H9 (cell line): Measurements from ENCODE around the gene KIAA1671. TPM values are rescaled to one million over a fixed set of nuclear protein-coding genes. Genes with fewer than 3 reads are reported as not detected.

Source experiments
- DNase-seq: peaks from one replicate; pipeline ENCODE4 v3.0.0-alpha.2; 2017
- H2AFZ ChIP-seq: one replicate; pipeline ENCODE4 v1.6.1; 2013; ENCODE audit warnings: mild to moderate bottlenecking, low read length, control low read depth, moderate library complexity
- H2AK5ac ChIP-seq: 2 replicates; pipeline ENCODE4 v1.6.1; 2013; ENCODE audit warnings: low read length, control low read depth, mixed read lengths; ENCODE audit not compliant: insufficient read length
- H2BK120ac ChIP-seq: one replicate; pipeline ENCODE4 v1.6.1; 2013; ENCODE audit warnings: low read depth, mild to moderate bottlenecking, low read length, control low read depth, inconsistent platforms; ENCODE audit not compliant: poor library complexity, severe bottlenecking
- H2BK12ac ChIP-seq: 2 replicates; pipeline ENCODE4 v1.6.1; 2013; ENCODE audit warnings: low read length, control low read depth, mixed read lengths, low read depth; ENCODE audit not compliant: insufficient read length
- H2BK15ac ChIP-seq: 2 replicates; pipeline ENCODE4 v1.6.1; 2013; ENCODE audit warnings: low read depth, low read length, control low read depth
- H2BK20ac ChIP-seq: one replicate; pipeline ENCODE4 v1.6.1; 2013; ENCODE audit warnings: low read depth, mild to moderate bottlenecking, low read length, control low read depth, inconsistent platforms; ENCODE audit not compliant: poor library complexity, severe bottlenecking
- H2BK5ac ChIP-seq: 2 replicates; pipeline ENCODE4 v1.6.1; 2013; ENCODE audit warnings: low read length, control low read depth, mixed read lengths; ENCODE audit not compliant: insufficient read length
- H3K14ac ChIP-seq: 2 replicates; pipeline ENCODE4 v1.6.1; 2013; ENCODE audit warnings: low read length, control low read depth; ENCODE audit not compliant: insufficient read depth
- H3K18ac ChIP-seq: 2 replicates; pipeline ENCODE4 v1.6.1; 2013; ENCODE audit warnings: low read depth, mild to moderate bottlenecking, mixed read lengths, low read length, control low read depth; ENCODE audit not compliant: insufficient read length
- H3K23ac ChIP-seq: 2 replicates; pipeline ENCODE4 v1.6.1; 2013; ENCODE audit warnings: low read length, control low read depth, mixed read lengths, low read depth; ENCODE audit not compliant: insufficient read length
- H3K23me2 ChIP-seq: 2 replicates; pipeline ENCODE4 v1.6.1; 2013; ENCODE audit warnings: low read depth, mild to moderate bottlenecking, mixed read lengths, low read length, control low read depth; ENCODE audit not compliant: insufficient read length, poor library complexity, severe bottlenecking
- H3K27ac ChIP-seq: 2 replicates; pipeline ENCODE4 v1.5.1; 2013; ENCODE audit warnings: low read length, control low read depth, mixed read lengths, low read depth; ENCODE audit not compliant: insufficient read length
- H3K27me3 ChIP-seq: 2 replicates; pipeline ENCODE4 v1.6.1; 2013; ENCODE audit warnings: low read length, control low read depth, inconsistent platforms; ENCODE audit not compliant: insufficient read depth
- H3K4ac ChIP-seq: 2 replicates; pipeline ENCODE4 v1.6.1; 2013; ENCODE audit warnings: low read depth, mild to moderate bottlenecking, control low read depth, inconsistent platforms, low read length, moderate library complexity
- H3K4me1 ChIP-seq: 2 replicates; pipeline ENCODE4 v1.6.1; 2013; ENCODE audit warnings: low read length, control low read depth, inconsistent platforms; ENCODE audit not compliant: insufficient read depth
- H3K4me2 ChIP-seq: 2 replicates; pipeline ENCODE4 v1.6.1; 2013; ENCODE audit warnings: low read length, control low read depth, mixed read lengths; ENCODE audit not compliant: insufficient read length, insufficient read depth
- H3K56ac ChIP-seq: 2 replicates; pipeline ENCODE4 v1.6.1; 2013; ENCODE audit warnings: low read depth, mild to moderate bottlenecking, mixed read lengths, low read length, control low read depth; ENCODE audit not compliant: insufficient read length
- H3K79me1 ChIP-seq: 2 replicates; pipeline ENCODE4 v1.6.1; 2013; ENCODE audit warnings: low read depth, mild to moderate bottlenecking, moderate library complexity, low read length, control low read depth, inconsistent platforms; ENCODE audit not compliant: insufficient read depth, poor library complexity, severe bottlenecking
- H3K79me2 ChIP-seq: 2 replicates; pipeline ENCODE4 v1.6.1; 2013; ENCODE audit warnings: low read length, control low read depth, inconsistent platforms; ENCODE audit not compliant: insufficient read depth
- H3K9ac ChIP-seq: 2 replicates; pipeline ENCODE4 v1.6.1; 2013; ENCODE audit warnings: low read length, control low read depth, mixed read lengths; ENCODE audit not compliant: insufficient read length; ENCODE audit errors: extremely low read depth
- H3K9me3 ChIP-seq: one replicate; pipeline ENCODE4 v1.6.1; 2013; ENCODE audit warnings: low read depth, low read length, inconsistent platforms; ENCODE audit not compliant: control insufficient read depth
- H3T11ph ChIP-seq: one replicate; pipeline ENCODE4 v1.6.1; 2013; ENCODE audit warnings: mild to moderate bottlenecking, low read length, control low read depth, inconsistent platforms
- H4K20me1 ChIP-seq: one replicate; pipeline ENCODE4 v1.6.1; 2013; ENCODE audit not compliant: control insufficient read depth, insufficient read length, insufficient read depth
- H4K5ac ChIP-seq: 2 replicates; pipeline ENCODE4 v1.6.1; 2013; ENCODE audit warnings: low read depth, mild to moderate bottlenecking, mixed read lengths, low read length, control low read depth; ENCODE audit not compliant: insufficient read length
- H4K8ac ChIP-seq: replicated peaks from 2 replicates; pipeline ENCODE4 v1.6.1; 2013; ENCODE audit warnings: low read length, control low read depth, mixed read lengths, low read depth; ENCODE audit not compliant: insufficient read length
- H4K91ac ChIP-seq: 2 replicates; pipeline ENCODE4 v1.6.1; 2013; ENCODE audit warnings: low read depth, mild to moderate bottlenecking, moderate library complexity, mixed read lengths, low read length, control low read depth; ENCODE audit not compliant: insufficient read length
- H3K27ac Mint-ChIP-seq, 3 experiments: 2 replicates in 2 of 3; 3 replicates in 1 of 3; pipeline ENCODE4 v1.8.0; 2020 to 2021; ENCODE audit warnings: mixed read lengths in 3 of 3, mild to moderate bottlenecking in 1 of 3, moderate library complexity in 1 of 3
- H3K27me3 Mint-ChIP-seq: 2 replicates; pipeline ENCODE4 v1.8.0; 2021; ENCODE audit warnings: low read depth, mild to moderate bottlenecking, moderate library complexity, mixed read lengths
- H3K36me3 Mint-ChIP-seq, 3 experiments: 2 replicates in 2 of 3; 3 replicates in 1 of 3; pipeline ENCODE4 v1.8.0; 2020 to 2021; ENCODE audit warnings: low read depth in 3 of 3, mixed read lengths in 3 of 3; ENCODE audit not compliant: insufficient read depth in 1 of 3
- H3K4me1 Mint-ChIP-seq, 2 experiments: 2 replicates each; pipeline ENCODE4 v1.8.0; 2020; ENCODE audit warnings: mixed read lengths in 2 of 2
- H3K4me3 Mint-ChIP-seq, 2 experiments: 2 replicates in 1 of 2; 3 replicates in 1 of 2; pipeline ENCODE4 v1.8.0; 2020 to 2021; ENCODE audit warnings: mild to moderate bottlenecking in 2 of 2, mixed read lengths in 2 of 2, moderate library complexity in 1 of 2
- H3K9me3 Mint-ChIP-seq, 2 experiments: 2 replicates in 1 of 2; 3 replicates in 1 of 2; pipeline ENCODE4 v1.8.0; 2020; ENCODE audit warnings: mild to moderate bottlenecking in 2 of 2, mixed read lengths in 2 of 2, moderate library complexity in 1 of 2
- CTCF ChIP-seq: fragments of 200-600 bp; sonication (generic); conservative IDR thresholded peaks from 3 replicates; pipeline ENCODE4 v1.8.0; 2021; ENCODE audit warnings: antibody characterized with exemption, mild to moderate bottlenecking
- WGBS: extraction: QIAGEN DNeasy Blood & Tissue Kit; methylation state at CpG from one replicate; pipeline ENCODE4 v1.1.7; 2013; ENCODE audit warnings: missing lambda C conversion rate, low lambda C conversion rate, mixed read lengths; ENCODE audit not compliant: insufficient read length; ENCODE audit errors: extremely low coverage; 5-methylcytosine and 5-hydroxymethylcytosine counted together
- total RNA-seq: library from RNA; stranded (reverse); gene quantifications from 2 replicates; pipeline ENCODE4 v1.2.1, GENCODE V29; 2021

KIAA1671 gene
- total RNA-seq, 1 experiment from 2014 or later = 22.6 TPM

- no peaks in the 10 kb centered on the region for H3K9me3 ChIP-seq
- no peak overlapping the region for H4K5ac ChIP-seq
- no peak overlapping the region for H2BK15ac ChIP-seq
- no peak overlapping the region for H3K23ac ChIP-seq
- H4K8ac ChIP-seq = no peak overlapping the region
- H3K56ac ChIP-seq = no peak overlapping the region
- H3K27me3 ChIP-seq = no peaks in the 10 kb centered on the region
- peaks cover 26 to 27% of the 10 kb centered on the region in 2 experiments for H3K4me1 Mint-ChIP-seq
- H2BK120ac ChIP-seq = no peak overlapping the region
- no peak overlapping the region for H3K27ac Mint-ChIP-seq
- H3K79me2 ChIP-seq = no peaks in the 10 kb centered on the region
- H3K36me3 Mint-ChIP-seq = no peaks in the 10 kb centered on the region
- no peak overlapping the region for H3K4me2 ChIP-seq
- H3K23me2 ChIP-seq = no peaks in the 10 kb centered on the region
- no peak for TF ChIP-seq CTCF
- H2BK20ac ChIP-seq = no peak overlapping the region
- H2AFZ ChIP-seq = no peak overlapping the region
- no peaks in the 10 kb centered on the region for H4K20me1 ChIP-seq
- peaks cover 5% of the 10 kb centered on the region; the same call in 1 of the 2 replicates for H3K4me1 ChIP-seq
- H3K9me3 Mint-ChIP-seq = no peaks in the 10 kb centered on the region; a peak in 2 of 5 replicates
- H3K79me1 ChIP-seq = no peaks in the 10 kb centered on the region
- no peak overlapping the region for H2BK12ac ChIP-seq
- no peak overlapping the region for H2BK5ac ChIP-seq
- H3K14ac ChIP-seq = no peak overlapping the region
- H3K4me3 Mint-ChIP-seq = no peak overlapping the region
- no peak overlapping the region for H3K4ac ChIP-seq
- no peak overlapping the region for H4K91ac ChIP-seq
- no peaks in the 10 kb centered on the region; the same call in 1 of the 2 replicates for H3K27me3 Mint-ChIP-seq
- no peak for DNase-seq
- WGBS = no CpG with 5 or more reads among the region's 4 CpGs
- H3T11ph ChIP-seq = no peak overlapping the region
- no peak overlapping the region for H3K9ac ChIP-seq
- H2AK5ac ChIP-seq = no peak overlapping the region
- H3K18ac ChIP-seq = no peak overlapping the region
- no peak overlapping the region for H3K27ac ChIP-seq
Observed at GRCh38 chr22:24945430-24945829, 7.1 kb upstream of the KIAA1671 start.
